HuH-7.5 (cell line): ENCODE measurements around the gene KRT31.
"Not testable (repeated sequence)": the region's sequence is repeated elsewhere in the genome, so short reads cannot be mapped to it uniquely, and the experiment has no call there.

Source experiments
- DNase-seq: peaks from one replicate; pipeline ENCODE4 v3.0.0; 2011; ENCODE audit warnings: low spot score

The KRT31 gene

GRCh38 chr17:41387670-41388069, 9.7 kb downstream of the KRT31 start:
- no peak for DNase-seq

GRCh38 chr17:41386227-41386626, 11.2 kb downstream of the KRT31 start:
- no peak for DNase-seq

GRCh38 chr17:41383690-41384089, 13.7 kb downstream of the KRT31 start:
- DNase-seq: peak; percentile 17

- no peak for DNase-seq
Observed at GRCh38 chr17:41382394-41382793, 15.0 kb downstream of the KRT31 start.

- not testable (repeated sequence) for DNase-seq
Observed at GRCh38 chr17:41381943-41382342, 15.5 kb downstream of the KRT31 start, which contains the start of gene KRT34. TSS of gene KRT34 (minus strand) at chr17:41382306. CDS start at chr17:41382246, 60 bp downstream.

- DNase-seq: not testable (repeated sequence)
Observed at GRCh38 chr17:41380091-41380490, 17.3 kb downstream of the KRT31 start.

DNA sequence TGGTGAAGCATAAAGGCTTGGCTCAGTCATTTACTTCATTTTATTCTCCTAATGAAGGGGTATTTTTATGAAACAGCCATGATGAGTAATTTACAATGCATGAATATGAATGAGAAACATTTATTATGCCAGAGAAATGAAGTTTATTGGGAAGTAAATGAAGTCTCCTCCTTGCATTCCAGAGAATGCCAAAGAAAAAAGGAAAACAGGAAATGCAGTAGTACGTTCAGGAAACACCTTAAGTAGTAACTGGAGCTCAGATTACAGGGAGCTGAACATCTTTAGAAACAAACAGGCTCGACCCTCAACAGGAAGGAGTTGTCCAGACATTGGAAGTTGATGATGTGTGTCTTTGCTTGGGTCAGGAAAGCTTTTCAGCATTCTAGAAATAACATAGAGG, 19.9 kb downstream of the KRT31 start:
- DNase-seq: no peak

- DNase-seq: no peak
Observed at GRCh38 chr17:41369713-41370112, 27.7 kb downstream of the KRT31 start, which contains the start of gene KRT33B. TSS of gene KRT33B (minus strand) at chr17:41369813. CDS start at chr17:41369750, 63 bp downstream.

- no peak for DNase-seq
Observed at GRCh38 chr17:41369023-41369422, 28.4 kb downstream of the KRT31 start.

GRCh38 chr17:41367426-41368075, 29.9 kb downstream of the KRT31 start:
- no peak for DNase-seq

DNA sequence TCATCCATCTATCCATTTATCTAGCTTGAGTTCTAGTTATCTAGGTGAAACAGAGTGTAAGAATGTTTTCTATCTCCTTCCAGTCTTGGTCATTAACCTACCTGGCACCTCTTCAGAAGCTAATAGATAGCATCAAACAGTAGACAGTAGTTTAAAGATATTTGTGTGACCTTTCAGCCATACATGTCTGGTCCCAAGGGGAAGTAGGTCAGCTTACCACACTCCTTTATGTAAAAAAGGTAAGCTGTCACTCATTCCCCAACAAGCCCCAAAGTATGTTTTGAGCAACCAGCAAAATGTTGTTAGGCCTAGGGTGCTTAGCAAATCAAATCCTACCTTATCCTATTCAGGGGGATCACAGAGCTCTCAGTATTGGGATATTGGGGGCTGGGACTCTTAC, 31.3 kb downstream of the KRT31 start:
- no peak for DNase-seq

- DNase-seq: no peak
Observed at GRCh38 chr17:41363881-41364280, 33.5 kb downstream of the KRT31 start.

DNA sequence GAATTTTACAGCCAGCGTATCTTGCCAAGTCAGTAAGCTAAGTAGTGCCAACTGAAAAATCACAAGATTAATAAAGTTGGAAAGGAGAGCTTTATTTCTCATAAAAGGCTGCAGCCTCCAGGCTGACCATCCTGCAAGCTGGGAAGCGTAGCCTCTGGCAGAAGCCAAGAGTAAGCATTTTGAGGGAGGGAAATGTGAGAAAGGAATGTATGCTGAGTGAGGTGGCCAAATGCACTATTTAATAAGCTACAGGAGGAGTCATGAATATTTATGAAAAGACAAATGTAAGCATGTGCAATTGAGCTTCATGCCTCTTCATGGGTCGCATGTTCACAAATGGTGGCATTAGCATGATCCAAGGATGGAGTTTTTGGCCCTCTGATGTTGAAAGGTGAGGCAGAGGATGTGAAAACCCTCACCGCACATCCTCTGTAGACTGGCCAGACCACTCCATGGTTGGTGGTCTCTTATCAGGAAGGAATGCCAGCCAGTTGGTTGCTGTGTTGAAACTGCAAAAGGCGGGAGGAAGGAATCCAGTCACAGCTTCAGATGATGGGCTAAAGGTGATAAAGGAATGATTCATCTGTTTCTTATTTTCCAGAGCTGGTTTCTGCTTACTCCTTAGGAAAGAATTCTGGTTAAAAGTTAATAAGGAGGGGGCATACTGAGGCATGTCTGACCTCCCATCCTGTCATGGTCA, 37.0 kb downstream of the KRT31 start:
- no peak for DNase-seq

GRCh38 chr17:41354536-41354935, 42.9 kb downstream of the KRT31 start:
- DNase-seq: no peak

DNA sequence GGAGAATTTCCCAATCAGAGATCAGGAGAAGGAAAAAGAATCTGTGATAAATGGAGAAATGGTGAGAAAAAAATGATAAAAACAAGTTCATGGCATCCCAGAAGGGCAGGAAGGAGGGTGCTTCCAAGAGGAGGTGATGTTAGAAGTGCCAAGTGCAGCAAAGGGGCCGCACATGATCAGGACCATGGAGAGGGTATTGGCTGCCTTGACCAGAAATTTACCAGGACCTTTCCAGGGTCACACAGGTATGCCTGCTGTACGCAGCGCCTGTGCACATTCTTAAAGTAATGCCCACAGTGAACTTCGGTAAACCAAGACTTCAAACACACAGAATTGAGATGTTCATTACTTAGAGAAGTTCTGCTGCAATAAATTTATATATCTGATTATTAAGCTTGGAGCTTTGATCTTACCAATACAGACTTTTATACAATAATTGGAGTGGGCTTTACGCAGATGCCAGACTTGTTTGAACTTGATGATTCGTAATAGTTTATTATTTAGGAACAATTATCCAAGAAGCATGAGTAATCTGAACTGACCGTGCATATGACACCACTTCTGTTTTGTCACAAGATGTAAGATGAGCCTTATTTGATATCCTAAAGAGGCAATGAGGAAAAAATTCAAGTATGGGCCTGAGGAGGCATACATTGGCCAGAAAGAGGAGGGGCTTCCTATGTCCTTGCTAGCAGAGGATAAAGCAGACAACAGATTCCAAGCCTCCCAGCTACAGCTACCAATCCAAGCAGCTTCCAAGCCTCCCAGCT, 44.6 kb downstream of the KRT31 start:
- DNase-seq: no peak

GRCh38 chr17:41351177-41351576, 46.2 kb downstream of the KRT31 start:
- no peak for DNase-seq

GRCh38 chr17:41350381-41350878, 47.0 kb downstream of the KRT31 start, which contains the start of gene KRT33A:
TSS of gene KRT33A (minus strand) at chr17:41350828. CDS start at chr17:41350767, 61 bp downstream.
- DNase-seq: not testable (repeated sequence)

DNA sequence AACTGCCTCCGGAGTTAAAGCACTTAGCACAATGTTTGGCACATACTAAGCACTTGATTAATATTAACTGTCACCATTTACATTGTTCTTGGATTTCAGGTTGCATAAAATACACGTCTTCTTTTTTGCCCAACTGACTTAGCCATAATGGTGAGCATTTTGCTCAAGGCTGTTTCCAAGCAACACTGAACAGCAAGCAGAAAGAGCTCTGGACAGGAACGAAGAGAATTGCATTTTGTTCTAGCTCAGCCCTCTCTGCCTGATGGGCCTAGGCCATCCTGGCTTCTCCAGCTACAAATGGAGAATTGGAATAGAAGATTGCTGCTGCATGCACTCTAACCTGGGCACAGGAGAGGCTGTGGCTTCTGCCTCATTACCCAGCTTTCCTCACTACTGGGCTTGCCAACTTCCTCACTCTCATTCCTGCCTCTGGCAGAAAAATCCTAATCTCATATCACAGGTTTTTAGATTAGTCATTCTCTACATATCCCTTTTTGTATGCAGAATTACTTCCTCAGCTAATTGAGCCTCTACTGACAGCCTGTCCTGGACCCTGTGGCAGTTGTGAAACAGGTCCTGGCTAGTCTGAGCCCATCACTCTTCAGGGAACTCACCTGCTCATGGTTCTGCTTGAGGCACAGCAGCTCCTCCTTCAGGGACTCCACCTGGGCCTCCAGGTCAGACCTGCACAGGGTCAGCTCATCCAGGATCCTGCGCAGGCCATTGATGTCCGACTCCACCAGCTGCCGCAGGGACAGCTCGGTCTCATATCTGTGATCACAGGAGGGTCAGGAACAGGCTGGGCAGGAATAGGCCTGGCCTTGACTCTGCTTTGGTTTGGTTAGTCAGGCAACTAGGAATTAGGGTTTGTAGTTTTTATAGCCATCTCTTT, 49.3 kb downstream of the KRT31 start:
- DNase-seq: no peak

GRCh38 chr17:41346421-41346820, 51.0 kb downstream of the KRT31 start:
- not testable (repeated sequence) for DNase-seq

GRCh38 chr17:41345992-41346391, 51.4 kb downstream of the KRT31 start:
- DNase-seq: no peak
